ENCODE data around the gene STH.

DNA sequence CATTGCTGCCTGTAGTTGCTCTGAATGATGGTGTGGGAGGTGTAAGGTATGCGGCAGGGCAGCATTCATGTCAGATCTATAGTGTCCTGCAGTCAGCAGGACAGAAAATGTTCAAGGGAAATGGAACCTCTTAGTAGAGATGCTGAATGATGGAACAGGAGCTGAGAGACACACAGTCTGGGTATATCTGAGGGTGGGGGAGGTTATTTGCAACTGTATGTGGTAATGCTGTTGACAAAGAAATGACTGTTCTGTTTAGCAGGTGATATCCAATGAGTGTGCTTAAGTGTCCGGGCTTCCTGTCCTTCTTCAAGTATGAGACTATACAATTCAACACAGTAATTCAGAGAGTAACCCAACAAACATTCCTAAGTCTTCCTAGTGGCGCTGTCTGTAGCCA, 46.6 kb downstream of the STH start:
- TF ChIP-seq, protein P1, sequence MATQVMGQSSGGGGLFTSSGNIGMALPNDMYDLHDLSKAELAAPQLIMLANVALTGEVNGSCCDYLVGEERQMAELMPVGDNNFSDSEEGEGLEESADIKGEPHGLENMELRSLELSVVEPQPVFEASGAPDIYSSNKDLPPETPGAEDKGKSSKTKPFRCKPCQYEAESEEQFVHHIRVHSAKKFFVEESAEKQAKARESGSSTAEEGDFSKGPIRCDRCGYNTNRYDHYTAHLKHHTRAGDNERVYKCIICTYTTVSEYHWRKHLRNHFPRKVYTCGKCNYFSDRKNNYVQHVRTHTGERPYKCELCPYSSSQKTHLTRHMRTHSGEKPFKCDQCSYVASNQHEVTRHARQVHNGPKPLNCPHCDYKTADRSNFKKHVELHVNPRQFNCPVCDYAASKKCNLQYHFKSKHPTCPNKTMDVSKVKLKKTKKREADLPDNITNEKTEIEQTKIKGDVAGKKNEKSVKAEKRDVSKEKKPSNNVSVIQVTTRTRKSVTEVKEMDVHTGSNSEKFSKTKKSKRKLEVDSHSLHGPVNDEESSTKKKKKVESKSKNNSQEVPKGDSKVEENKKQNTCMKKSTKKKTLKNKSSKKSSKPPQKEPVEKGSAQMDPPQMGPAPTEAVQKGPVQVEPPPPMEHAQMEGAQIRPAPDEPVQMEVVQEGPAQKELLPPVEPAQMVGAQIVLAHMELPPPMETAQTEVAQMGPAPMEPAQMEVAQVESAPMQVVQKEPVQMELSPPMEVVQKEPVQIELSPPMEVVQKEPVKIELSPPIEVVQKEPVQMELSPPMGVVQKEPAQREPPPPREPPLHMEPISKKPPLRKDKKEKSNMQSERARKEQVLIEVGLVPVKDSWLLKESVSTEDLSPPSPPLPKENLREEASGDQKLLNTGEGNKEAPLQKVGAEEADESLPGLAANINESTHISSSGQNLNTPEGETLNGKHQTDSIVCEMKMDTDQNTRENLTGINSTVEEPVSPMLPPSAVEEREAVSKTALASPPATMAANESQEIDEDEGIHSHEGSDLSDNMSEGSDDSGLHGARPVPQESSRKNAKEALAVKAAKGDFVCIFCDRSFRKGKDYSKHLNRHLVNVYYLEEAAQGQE (IDR thresholded peaks at IDR 0.05; ENCODE audit: insufficient read depth in 1 of 2, low read depth in 2 of 2, low read length in 1 of 2): no peak
- TF ChIP-seq, protein P2, sequence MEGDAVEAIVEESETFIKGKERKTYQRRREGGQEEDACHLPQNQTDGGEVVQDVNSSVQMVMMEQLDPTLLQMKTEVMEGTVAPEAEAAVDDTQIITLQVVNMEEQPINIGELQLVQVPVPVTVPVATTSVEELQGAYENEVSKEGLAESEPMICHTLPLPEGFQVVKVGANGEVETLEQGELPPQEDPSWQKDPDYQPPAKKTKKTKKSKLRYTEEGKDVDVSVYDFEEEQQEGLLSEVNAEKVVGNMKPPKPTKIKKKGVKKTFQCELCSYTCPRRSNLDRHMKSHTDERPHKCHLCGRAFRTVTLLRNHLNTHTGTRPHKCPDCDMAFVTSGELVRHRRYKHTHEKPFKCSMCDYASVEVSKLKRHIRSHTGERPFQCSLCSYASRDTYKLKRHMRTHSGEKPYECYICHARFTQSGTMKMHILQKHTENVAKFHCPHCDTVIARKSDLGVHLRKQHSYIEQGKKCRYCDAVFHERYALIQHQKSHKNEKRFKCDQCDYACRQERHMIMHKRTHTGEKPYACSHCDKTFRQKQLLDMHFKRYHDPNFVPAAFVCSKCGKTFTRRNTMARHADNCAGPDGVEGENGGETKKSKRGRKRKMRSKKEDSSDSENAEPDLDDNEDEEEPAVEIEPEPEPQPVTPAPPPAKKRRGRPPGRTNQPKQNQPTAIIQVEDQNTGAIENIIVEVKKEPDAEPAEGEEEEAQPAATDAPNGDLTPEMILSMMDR (IDR thresholded peaks at IDR 0.05): no peak
- no peak for TF ChIP-seq POLR2AphosphoS5 (IDR thresholded peaks at IDR 0.05; ENCODE audit: low read depth, low read length)
